Keratinocyte (primary cell): ENCODE data around the gene ARHGAP22. TPM values are rescaled to one million over a fixed set of nuclear protein-coding genes. Genes with fewer than 3 reads are reported as not detected.

Experiments
- DNase-seq: peaks from one replicate; pipeline ENCODE4 v3.0.0-alpha.2; 2011; ENCODE audit warnings: low read depth, missing footprints, low spot score
- FAIRE-seq: peaks from 2 replicates; lab custom pipeline; 2011; peaks lifted over from hg19 to GRCh38; lab: Jason Lieb, UNC
- H2AFZ ChIP-seq: 2 replicates; pipeline ENCODE4 v1.6.0; 2012; ENCODE audit warnings: low read length, control low read depth, inconsistent platforms; ENCODE audit not compliant: control insufficient read depth
- H3K27ac ChIP-seq: 2 replicates; pipeline ENCODE4 v1.5.1; 2011; ENCODE audit warnings: low read length; ENCODE audit not compliant: control insufficient read depth, insufficient read depth
- H3K27me3 ChIP-seq: 3 replicates; pipeline ENCODE4 v1.6.0; 2011; ENCODE audit warnings: low read length; ENCODE audit not compliant: control insufficient read depth, insufficient read depth; ENCODE audit errors: extremely low read depth
- H3K36me3 ChIP-seq, 2 experiments: 2 replicates in 1 of 2; 3 replicates in 1 of 2; pipeline ENCODE4 v1.5.1; 2011; ENCODE audit warnings: low read length in 2 of 2, mild to moderate bottlenecking in 1 of 2; ENCODE audit not compliant: control insufficient read depth in 2 of 2, insufficient read depth in 2 of 2; ENCODE audit errors: extremely low read depth in 1 of 2
- H3K4me1 ChIP-seq: 3 replicates; pipeline ENCODE4 v1.5.1; 2011; ENCODE audit warnings: low read length; ENCODE audit not compliant: control insufficient read depth, insufficient read depth; ENCODE audit errors: extremely low read depth
- H3K4me2 ChIP-seq: 3 replicates; pipeline ENCODE4 v1.6.0; 2011; ENCODE audit warnings: low read depth, low read length; ENCODE audit not compliant: control insufficient read depth, insufficient read depth; ENCODE audit errors: extremely low read depth
- H3K4me3 ChIP-seq, 3 experiments: fragments of 200-600 bp in 1 of 3; sonication (generic) in 1 of 3; 2 replicates in 2 of 3; 3 replicates in 1 of 3; pipeline ENCODE4 v1.5.1; 2011 to 2016; ENCODE audit warnings: low read length in 3 of 3, mild to moderate bottlenecking in 3 of 3, control low read depth in 2 of 3, inconsistent platforms in 1 of 3, low read depth in 1 of 3, mixed read lengths in 1 of 3, mixed run types in 1 of 3, moderate library complexity in 1 of 3; ENCODE audit not compliant: control insufficient read depth in 2 of 3, insufficient read depth in 2 of 3; ENCODE audit errors: extremely low read depth in 1 of 3
- H3K79me2 ChIP-seq: 2 replicates; pipeline ENCODE4 v1.6.0; 2012; ENCODE audit warnings: low read length; ENCODE audit not compliant: control insufficient read depth, insufficient read depth
- H3K9ac ChIP-seq: 3 replicates; pipeline ENCODE4 v1.6.0; 2011; ENCODE audit warnings: low read length; ENCODE audit not compliant: control insufficient read depth, insufficient read depth; ENCODE audit errors: extremely low read depth
- H3K9me1 ChIP-seq: 3 replicates; pipeline ENCODE4 v1.6.0; 2011; ENCODE audit warnings: low read length; ENCODE audit not compliant: control insufficient read depth, insufficient read depth; ENCODE audit errors: extremely low read depth
- H3K9me3 ChIP-seq: 2 replicates; pipeline ENCODE4 v1.5.1; 2012; ENCODE audit warnings: low read depth, low read length; ENCODE audit not compliant: control insufficient read depth
- H4K20me1 ChIP-seq: 3 replicates; pipeline ENCODE4 v1.6.0; 2011; ENCODE audit warnings: low read length; ENCODE audit not compliant: control insufficient read depth, insufficient read depth; ENCODE audit errors: extremely low read depth
- EZH2 ChIP-seq: IDR thresholded peaks from one replicate; pipeline ENCODE4 v1.6.1; 2012; ENCODE audit warnings: inconsistent platforms, mild to moderate bottlenecking, low read length, moderate library complexity
- dilution Hi-C: fragments of 300-500 bp; cut with MboI; formaldehyde crosslinking; loops from one replicate; pipeline ENCODE4 v1.7.0; 2020; ENCODE audit warnings: low sequenced_read_pairs; ENCODE audit not compliant: extremely low pct_ligation_motif_present
- polyA plus RNA-seq, 5 experiments: library from polyadenylated mRNA; depleted of rRNA in 3 of 5; stranded (reverse) in 3 of 5; stranded (forward) in 1 of 5; unstranded in 1 of 5; fragments of >200 nt; gene quantifications; 1 replicate in 1 of 5; 2 replicates in 3 of 5; 3 replicates in 1 of 5; pipeline versions ENCODE4 v1.2.1 to v1.2.3, GENCODE V29; 2011 to 2012; ENCODE audit warnings: missing spikeins in 2 of 5, low read depth in 1 of 5, low replicate concordance in 1 of 5
- TF ChIP-seq, protein P1 (sequence below), 3 experiments: IDR thresholded peaks in 1 of 3; conservative IDR thresholded peaks in 1 of 3; optimal IDR thresholded peaks in 1 of 3; 2 replicates in 2 of 3; 3 replicates in 1 of 3; pipeline versions ENCODE3 to v1.5.1; 2011; ENCODE audit warnings: low read length in 3 of 3, mild to moderate bottlenecking in 3 of 3, moderate library complexity in 2 of 3, control low read depth in 1 of 3, inconsistent platforms in 1 of 3; ENCODE audit not compliant: insufficient read depth in 2 of 3; ENCODE audit errors: extremely low read depth in 1 of 3

Gene ARHGAP22
- polyA plus RNA-seq, 1 donor (not counting 4 experiments of a cell fraction or from before 2014, with no cell fraction given) = 4.9 TPM

DNA sequence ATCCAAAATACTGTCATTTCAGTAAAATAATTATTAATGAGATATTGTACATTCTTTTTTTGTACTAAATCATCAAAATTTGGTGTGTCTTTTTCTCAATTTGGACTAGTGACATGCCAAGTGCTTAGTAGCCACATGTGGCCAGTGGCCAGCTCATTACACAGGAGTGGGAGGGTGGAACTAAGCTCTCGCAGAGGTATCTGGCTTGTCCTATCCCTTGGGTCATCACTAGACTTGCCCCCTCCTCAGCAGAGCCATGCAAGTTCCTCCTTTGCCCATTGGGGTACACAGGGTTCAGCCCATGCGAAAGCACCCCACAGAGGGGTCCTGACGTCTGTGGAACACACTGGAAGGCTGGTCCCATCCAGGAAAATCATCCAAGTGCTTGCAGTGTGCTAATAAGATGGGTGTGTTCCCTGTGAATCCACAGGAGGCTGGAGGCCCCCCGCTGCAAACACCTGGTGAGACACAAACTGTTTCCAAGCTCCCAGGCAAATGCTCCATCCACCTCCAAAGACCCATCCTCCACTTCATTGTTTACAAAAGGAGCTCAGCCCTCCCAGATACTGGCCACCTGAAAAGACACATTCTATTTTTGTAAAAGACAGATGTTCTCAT is 1.3 kb downstream of the ARHGAP22 start:
- peaks cover 20% of the 10 kb centered on the region for H3K4me1 ChIP-seq
- H3K4me3 ChIP-seq = peak overlapping the region in 2 of 3 experiments; percentile 22 to 76
- TF ChIP-seq, protein P1, sequence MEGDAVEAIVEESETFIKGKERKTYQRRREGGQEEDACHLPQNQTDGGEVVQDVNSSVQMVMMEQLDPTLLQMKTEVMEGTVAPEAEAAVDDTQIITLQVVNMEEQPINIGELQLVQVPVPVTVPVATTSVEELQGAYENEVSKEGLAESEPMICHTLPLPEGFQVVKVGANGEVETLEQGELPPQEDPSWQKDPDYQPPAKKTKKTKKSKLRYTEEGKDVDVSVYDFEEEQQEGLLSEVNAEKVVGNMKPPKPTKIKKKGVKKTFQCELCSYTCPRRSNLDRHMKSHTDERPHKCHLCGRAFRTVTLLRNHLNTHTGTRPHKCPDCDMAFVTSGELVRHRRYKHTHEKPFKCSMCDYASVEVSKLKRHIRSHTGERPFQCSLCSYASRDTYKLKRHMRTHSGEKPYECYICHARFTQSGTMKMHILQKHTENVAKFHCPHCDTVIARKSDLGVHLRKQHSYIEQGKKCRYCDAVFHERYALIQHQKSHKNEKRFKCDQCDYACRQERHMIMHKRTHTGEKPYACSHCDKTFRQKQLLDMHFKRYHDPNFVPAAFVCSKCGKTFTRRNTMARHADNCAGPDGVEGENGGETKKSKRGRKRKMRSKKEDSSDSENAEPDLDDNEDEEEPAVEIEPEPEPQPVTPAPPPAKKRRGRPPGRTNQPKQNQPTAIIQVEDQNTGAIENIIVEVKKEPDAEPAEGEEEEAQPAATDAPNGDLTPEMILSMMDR (optimal IDR thresholded peaks at IDR 0.05 in 1 of 3, IDR thresholded peaks at IDR 0.05 in 1 of 3, conservative IDR thresholded peaks at IDR 0.05 in 1 of 3; ENCODE audit: extremely low read depth in 1 of 3, insufficient read depth in 2 of 3, low read length in 3 of 3) = no peak
- TF ChIP-seq EZH2 = no peak
- DNase-seq = no peak
- H3K79me2 ChIP-seq = peaks cover 26% of the 10 kb centered on the region
- H3K36me3 ChIP-seq = no peaks in the 10 kb centered on the region
- no peak overlapping the region for H3K27ac ChIP-seq
- no peak for FAIRE-seq
- no peaks in the 10 kb centered on the region for H3K9me3 ChIP-seq
- H3K27me3 ChIP-seq = peaks cover 19% of the 10 kb centered on the region
- H3K9ac ChIP-seq = no peak overlapping the region
- peaks cover 4% of the 10 kb centered on the region for H3K9me1 ChIP-seq
- dilution Hi-C loops = no loop called here
- peak overlapping the region; percentile 77 for H3K4me2 ChIP-seq
- H2AFZ ChIP-seq = no peak overlapping the region
- H4K20me1 ChIP-seq = no peaks in the 10 kb centered on the region

DNA sequence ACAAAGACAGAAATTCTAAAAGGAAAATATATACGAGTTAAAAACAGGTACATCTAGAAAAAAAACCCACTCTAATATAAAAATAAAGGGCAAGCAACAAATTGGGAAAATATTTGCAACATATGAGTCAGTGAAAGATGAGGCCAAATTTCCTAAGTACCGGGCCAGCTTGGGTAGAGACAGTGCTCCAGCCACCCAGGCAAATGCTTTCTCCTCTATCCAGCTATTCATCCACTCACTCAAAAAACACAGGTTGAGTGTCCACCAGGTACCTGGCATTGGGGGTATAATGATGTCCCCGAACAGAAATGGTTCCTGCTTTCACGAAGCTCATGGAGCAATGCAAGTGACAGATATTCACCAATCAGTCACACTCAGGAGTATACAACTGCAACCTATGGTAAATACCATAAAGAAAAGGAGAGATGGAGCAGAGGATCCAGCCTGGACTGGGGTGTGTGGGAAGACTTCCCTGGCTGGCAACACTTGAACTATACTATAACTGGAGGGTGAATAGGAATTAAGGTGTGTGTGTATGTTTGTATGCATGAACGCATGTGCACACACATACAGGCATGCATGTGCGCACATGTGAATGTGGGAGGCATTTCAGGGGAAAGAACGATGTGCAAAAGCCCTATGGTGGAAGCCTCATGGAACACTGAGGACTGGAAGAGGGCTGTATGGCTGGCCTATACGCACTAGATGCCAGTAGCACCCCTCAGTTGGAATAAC is 2.3 kb downstream of the ARHGAP22 start:
- peaks cover 4% of the 10 kb centered on the region for H3K9me1 ChIP-seq
- H3K4me1 ChIP-seq = peaks cover 19% of the 10 kb centered on the region
- no peak overlapping the region for H2AFZ ChIP-seq
- no peak overlapping the region for H3K9ac ChIP-seq
- no peak for TF ChIP-seq EZH2
- no peaks in the 10 kb centered on the region for H4K20me1 ChIP-seq
- FAIRE-seq (no peak), DNase-seq (no peak)
- dilution Hi-C loops = no loop called here
- H3K4me3 ChIP-seq = no peak overlapping the region
- peaks cover 26% of the 10 kb centered on the region for H3K79me2 ChIP-seq
- H3K4me2 ChIP-seq = no peak overlapping the region
- no peaks in the 10 kb centered on the region for H3K36me3 ChIP-seq
- H3K27ac ChIP-seq = no peak overlapping the region
- H3K27me3 ChIP-seq = peaks cover 19% of the 10 kb centered on the region
- no peaks in the 10 kb centered on the region for H3K9me3 ChIP-seq
